PFSK-1 (cell line): ENCODE measurements around the gene KLHL40.

Source experiments
- FOXP2 ChIP-seq: optimal IDR thresholded peaks from 2 replicates; pipeline ENCODE3; 2011; ENCODE audit warnings: borderline replicate concordance, control low read depth, inconsistent platforms; ENCODE audit not compliant: insufficient read depth; ENCODE audit errors: extremely low read length, extremely low read depth
- POLR2AphosphoS5 ChIP-seq: IDR thresholded peaks from 2 replicates; pipeline ENCODE4 v1.6.1; 2012; ENCODE audit warnings: low read depth, mild to moderate bottlenecking, control low read depth, low read length, moderate library complexity
- REST ChIP-seq, 2 experiments: IDR thresholded peaks; 2 replicates each; pipeline versions ENCODE4 v1.6.1 to v1.8.0; 2011 to 2012; ENCODE audit warnings: low read depth in 2 of 2, low read length in 2 of 2, control low read depth in 1 of 2, inconsistent platforms in 1 of 2, mild to moderate bottlenecking in 1 of 2, moderate library complexity in 1 of 2; ENCODE audit not compliant: insufficient read depth in 1 of 2
- SIN3A ChIP-seq: IDR thresholded peaks from 2 replicates; pipeline ENCODE4 v1.6.1; 2012; ENCODE audit warnings: mild to moderate bottlenecking, low read length, moderate library complexity, borderline replicate concordance; ENCODE audit not compliant: insufficient read depth
- TAF1 ChIP-seq: IDR thresholded peaks from 2 replicates; pipeline ENCODE4 v1.6.1; 2012; ENCODE audit warnings: low read length, control low read depth, borderline replicate concordance; ENCODE audit not compliant: insufficient read depth

The KLHL40 gene

GRCh38 chr3:42668793-42669217, 16.5 kb upstream of the KLHL40 start:
- TF ChIP-seq FOXP2 (no peak), TAF1 (no peak), REST (IDR thresholded peaks at IDR 0.05; ENCODE audit: insufficient read depth in 1 of 2, low read depth in 2 of 2, low read length in 2 of 2) (no peak), SIN3A (no peak), POLR2AphosphoS5 (no peak)

DNA sequence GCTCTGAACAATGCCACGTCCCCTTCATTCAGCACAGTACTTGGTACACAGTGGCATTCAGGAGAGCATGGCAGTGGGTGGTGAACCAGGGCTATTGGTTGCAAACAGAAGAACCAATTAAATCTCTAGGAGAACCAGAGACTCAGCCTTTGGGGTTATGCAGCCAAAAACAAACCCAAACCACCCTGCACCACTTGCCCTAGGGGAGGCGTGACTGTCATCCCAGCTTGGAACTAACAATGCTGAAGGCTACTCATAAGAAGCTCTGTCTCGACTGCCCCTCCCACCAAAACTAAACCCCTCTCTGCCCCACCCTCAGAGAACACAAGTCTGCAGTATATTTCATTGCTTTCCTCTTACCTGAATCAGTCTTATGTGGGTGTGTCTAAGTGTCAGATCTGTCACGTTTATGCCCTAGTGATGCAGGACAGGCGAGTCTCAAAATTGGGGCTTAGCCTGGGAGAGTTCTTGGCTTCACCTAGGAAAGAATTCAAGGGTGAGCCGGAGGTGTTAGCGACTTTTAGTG, 15.2 kb upstream of the KLHL40 start:
- no peak for TF ChIP-seq TAF1
- TF ChIP-seq FOXP2 = no peak
- no peak for TF ChIP-seq SIN3A
- TF ChIP-seq REST (IDR thresholded peaks at IDR 0.05; ENCODE audit: insufficient read depth in 1 of 2, low read depth in 2 of 2, low read length in 2 of 2) = no peak
- TF ChIP-seq POLR2AphosphoS5 = no peak

GRCh38 chr3:42670670-42671069, 14.7 kb upstream of the KLHL40 start:
- TF ChIP-seq TAF1 = no peak
- TF ChIP-seq POLR2AphosphoS5 = no peak
- no peak for TF ChIP-seq SIN3A
- no peak for TF ChIP-seq FOXP2
- TF ChIP-seq REST (IDR thresholded peaks at IDR 0.05; ENCODE audit: insufficient read depth in 1 of 2, low read depth in 2 of 2, low read length in 2 of 2) = no peak

DNA sequence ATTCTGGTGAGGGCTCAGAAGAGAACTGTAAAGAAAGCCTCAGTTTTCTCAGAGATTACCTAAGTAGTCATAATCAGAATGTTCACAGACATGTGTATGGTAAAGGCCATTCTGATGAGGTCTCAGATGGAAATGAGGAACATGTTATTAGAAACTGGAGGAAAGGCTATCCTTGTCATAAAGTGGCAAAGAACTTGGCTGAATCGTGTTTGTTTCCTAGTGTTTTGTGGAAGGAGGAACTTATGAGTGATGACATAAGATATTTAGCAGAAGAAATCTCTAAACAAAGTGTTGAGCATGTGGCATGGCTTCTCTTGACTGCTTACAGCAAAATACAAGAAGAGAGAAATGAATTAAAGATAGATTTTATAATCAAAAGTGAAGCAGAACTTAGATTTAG, 12.8 kb upstream of the KLHL40 start:
- no peak for TF ChIP-seq POLR2AphosphoS5
- TF ChIP-seq SIN3A = no peak
- no peak for TF ChIP-seq TAF1
- TF ChIP-seq REST (IDR thresholded peaks at IDR 0.05; ENCODE audit: insufficient read depth in 1 of 2, low read depth in 2 of 2, low read length in 2 of 2) = no peak
- no peak for TF ChIP-seq FOXP2

DNA sequence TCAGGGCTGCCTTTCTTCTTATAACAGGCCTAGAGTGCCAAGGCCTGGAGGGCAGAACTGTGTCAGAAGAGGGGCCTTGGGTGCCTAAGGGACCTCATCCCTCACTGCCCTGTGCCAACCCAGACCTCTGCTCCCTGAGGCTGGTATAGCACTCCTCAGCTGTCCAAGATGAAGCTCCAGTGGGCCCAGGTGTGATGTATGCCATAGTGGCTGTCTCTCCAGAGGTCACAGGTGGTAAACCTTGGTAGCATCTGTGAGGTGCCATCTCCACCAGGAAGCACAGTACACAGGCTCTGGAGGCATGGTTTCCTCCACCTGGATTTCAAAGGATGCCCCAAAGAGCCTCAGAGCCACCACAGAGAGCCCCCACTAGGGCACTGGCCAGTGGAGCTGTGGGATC, 12.3 kb upstream of the KLHL40 start:
- TF ChIP-seq POLR2AphosphoS5 (no peak), TAF1 (no peak), SIN3A (no peak), REST (IDR thresholded peaks at IDR 0.05; ENCODE audit: insufficient read depth in 1 of 2, low read depth in 2 of 2, low read length in 2 of 2) (no peak), FOXP2 (no peak)
